HG02610 (cell line): Measurements from ENCODE around the gene IRS1.
A peak's percentile ranks its signal among the peaks of the same experiment; 100 is the strongest.

Experiments
- ATAC-seq: cut with Tn5 transposase; IDR thresholded peaks from one replicate; pipeline ENCODE4 v1.9.1; 2021; ENCODE audit warnings: mild to moderate bottlenecking, moderate library complexity; ENCODE audit not compliant: unreplicated experiment

IRS1 gene

GRCh38 chr2:226732478-226733188 is 67.0 kb downstream of the IRS1 start:
- no peak for ATAC-seq

- ATAC-seq = no peak
Measured at GRCh38 chr2:226730481-226730880, 69.1 kb downstream of the IRS1 start.

- no peak for ATAC-seq
Measured at GRCh38 chr2:226728996-226729395, 70.6 kb downstream of the IRS1 start.

- ATAC-seq = no peak
Measured at GRCh38 chr2:226727251-226727650, 72.4 kb downstream of the IRS1 start.

- ATAC-seq = no peak
Measured at GRCh38 chr2:226726546-226726945, 73.1 kb downstream of the IRS1 start.

- no peak for ATAC-seq
Measured at GRCh38 chr2:226725126-226725860, 74.3 kb downstream of the IRS1 start.

GRCh38 chr2:226721541-226721940 is 78.1 kb downstream of the IRS1 start:
- ATAC-seq = no peak

- no peak for ATAC-seq
Measured at GRCh38 chr2:226720948-226721347, 78.7 kb downstream of the IRS1 start.

- ATAC-seq = no peak
Measured at GRCh38 chr2:226717719-226718118, 81.9 kb downstream of the IRS1 start.

- ATAC-seq = peak; percentile 82
Measured at GRCh38 chr2:226716126-226716525, 83.5 kb downstream of the IRS1 start.

- peak; percentile 13 for ATAC-seq
Measured at GRCh38 chr2:226715347-226715990, 84.2 kb downstream of the IRS1 start.

- ATAC-seq = no peak
Measured at GRCh38 chr2:226712941-226713340, 86.7 kb downstream of the IRS1 start.

GRCh38 chr2:226711606-226712296 is 87.9 kb downstream of the IRS1 start:
- ATAC-seq = no peak

GRCh38 chr2:226707499-226707898 is 92.1 kb downstream of the IRS1 start:
- no peak for ATAC-seq

- no peak for ATAC-seq
Measured at GRCh38 chr2:226705965-226706364, 93.7 kb downstream of the IRS1 start.

GRCh38 chr2:226705133-226705886 is 94.3 kb downstream of the IRS1 start:
- ATAC-seq = no peak

GRCh38 chr2:226703514-226703913 is 96.1 kb downstream of the IRS1 start:
- ATAC-seq = no peak

- no peak for ATAC-seq
Measured at GRCh38 chr2:226702376-226702775, 97.2 kb downstream of the IRS1 start.

- ATAC-seq = peak; percentile 96
Measured at GRCh38 chr2:226701052-226701451, 98.6 kb downstream of the IRS1 start.

GRCh38 chr2:226699321-226699720 is 100.3 kb downstream of the IRS1 start:
- ATAC-seq = no peak

- ATAC-seq = no peak
Measured at GRCh38 chr2:226698671-226699070, 100.9 kb downstream of the IRS1 start.
